ENCODE results near the gene DGKI.

DGKI gene

DNA sequence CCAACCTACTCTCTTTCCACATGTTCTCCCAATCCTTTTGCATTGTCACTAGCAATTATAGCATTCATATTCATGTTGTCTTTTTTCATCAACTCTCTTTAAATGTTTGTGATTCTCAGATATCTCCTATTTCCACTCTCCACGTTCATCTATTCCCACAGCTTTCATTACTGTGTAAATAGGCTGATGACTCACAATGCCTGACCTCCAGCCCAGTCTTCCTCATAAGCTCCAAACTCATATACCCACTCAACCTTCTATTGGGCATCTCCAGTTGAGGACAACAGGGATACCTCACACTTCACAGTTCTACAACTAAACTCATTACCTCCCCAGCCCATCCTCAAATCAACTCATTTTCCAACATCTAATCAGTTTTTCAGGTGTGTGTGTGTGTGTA is 194.1 kb downstream of the DGKI start:
- Histone ChIP-seq H3K4me2 (ENCODE audit: insufficient read depth, low read length, poor library complexity, severe bottlenecking) (no peak overlapping the region), H4K8ac (ENCODE audit: low read depth, low read length) (no peak overlapping the region)
- no CpG with 5 or more reads among the region's 1 CpG for WGBS, 2 donors (ENCODE audit: extremely low coverage in 2 of 2, insufficient read length in 2 of 2, insufficient replicate concordance in 1 of 2)

GRCh38 chr7:137647905-137648565 is 198.7 kb downstream of the DGKI start:
- Histone ChIP-seq H2BK15ac (ENCODE audit: low read length) (no peak overlapping the region), H3K4me2 (ENCODE audit: insufficient read depth, low read length, poor library complexity, severe bottlenecking) (no peak overlapping the region), H2BK12ac (ENCODE audit: low read length) (no peak overlapping the region), H3K23ac (ENCODE audit: low read depth, low read length, poor library complexity) (no peak overlapping the region), H3K14ac (ENCODE audit: low read length) (no peak overlapping the region), H4K91ac (ENCODE audit: low read depth, low read length, poor library complexity) (no peak overlapping the region), H3K27me3 (ENCODE audit: control insufficient read depth in 3 of 3, insufficient read depth in 3 of 3, low read depth in 1 of 3, low read length in 3 of 3) (no peaks in the 10 kb centered on the region), H3K18ac (ENCODE audit: low read length) (no peak overlapping the region), H3K9ac (ENCODE audit: low read depth, low read length, poor library complexity) (no peak overlapping the region), H3K79me1 (ENCODE audit: low read depth, low read length) (no peaks in the 10 kb centered on the region), H3K36me3 (replicated peaks in 1 of 2; ENCODE audit: control insufficient read depth in 2 of 2, insufficient read depth in 2 of 2, low read length in 2 of 2) (no peaks in the 10 kb centered on the region), H3K27ac (replicated peaks; ENCODE audit: low read length) (no peak overlapping the region), H4K8ac (ENCODE audit: low read depth, low read length) (no peak overlapping the region), H3K4me3 (ENCODE audit: low read length in 2 of 2) (no peak overlapping the region), H2BK120ac (ENCODE audit: low read depth, low read length) (no peak overlapping the region), H3K4ac (ENCODE audit: low read length) (no peak overlapping the region), H3K9me3 (replicated peaks in 1 of 2; ENCODE audit: control insufficient read depth in 2 of 2, insufficient read depth in 1 of 2, low read depth in 1 of 2, low read length in 2 of 2) (no peaks in the 10 kb centered on the region), H2AK5ac (ENCODE audit: low read depth, low read length) (no peak overlapping the region), H2BK5ac (ENCODE audit: low read length) (no peak overlapping the region), H3K4me1 (ENCODE audit: control insufficient read depth in 2 of 2, insufficient read depth in 1 of 2, low read depth in 1 of 2, low read length in 2 of 2) (no peaks in the 10 kb centered on the region), H2AFZ (ENCODE audit: low read length) (no peak overlapping the region)
- DNase-seq (ENCODE audit: low spot score): no peak
- no CpG with 5 or more reads among the region's 3 CpGs for WGBS, 2 donors (ENCODE audit: extremely low coverage in 2 of 2, insufficient read length in 2 of 2, insufficient replicate concordance in 1 of 2)

More for the DNA sequence above, 194.1 kb downstream of the DGKI start:
- H2BK5ac ChIP-seq (ENCODE audit: low read length): no peak overlapping the region
- no peak overlapping the region for H3K27ac ChIP-seq (replicated peaks; ENCODE audit: low read length)
- no peak overlapping the region for H2BK120ac ChIP-seq (ENCODE audit: low read depth, low read length)
- H3K27me3 ChIP-seq (ENCODE audit: control insufficient read depth in 3 of 3, insufficient read depth in 3 of 3, low read depth in 1 of 3, low read length in 3 of 3): no peaks in the 10 kb centered on the region
- peaks cover under 1 to 13% of the 10 kb centered on the region in 2 donors for H3K4me1 ChIP-seq (ENCODE audit: control insufficient read depth in 2 of 2, insufficient read depth in 1 of 2, low read depth in 1 of 2, low read length in 2 of 2)
- no peak overlapping the region for H3K4ac ChIP-seq (ENCODE audit: low read length)
- no peak overlapping the region for H3K23ac ChIP-seq (ENCODE audit: low read depth, low read length, poor library complexity)
- H2AFZ ChIP-seq (ENCODE audit: low read length): no peak overlapping the region
- no peak for DNase-seq (ENCODE audit: low spot score)
- no peak overlapping the region for H2AK5ac ChIP-seq (ENCODE audit: low read depth, low read length)
- no peak overlapping the region for H3K4me3 ChIP-seq (ENCODE audit: low read length in 2 of 2)
- H4K91ac ChIP-seq (ENCODE audit: low read depth, low read length, poor library complexity): no peak overlapping the region
- no peak overlapping the region for H2BK12ac ChIP-seq (ENCODE audit: low read length)
- H3K79me1 ChIP-seq (ENCODE audit: low read depth, low read length): no peaks in the 10 kb centered on the region
- no peak overlapping the region for H3K18ac ChIP-seq (ENCODE audit: low read length)
- H3K9ac ChIP-seq (ENCODE audit: low read depth, low read length, poor library complexity): no peak overlapping the region
- H2BK15ac ChIP-seq (ENCODE audit: low read length): no peak overlapping the region
- H3K9me3 ChIP-seq (replicated peaks in 1 of 2; ENCODE audit: control insufficient read depth in 2 of 2, insufficient read depth in 1 of 2, low read depth in 1 of 2, low read length in 2 of 2): no peaks in the 10 kb centered on the region
- H3K14ac ChIP-seq (ENCODE audit: low read length): no peak overlapping the region
- no peaks in the 10 kb centered on the region for H3K36me3 ChIP-seq (replicated peaks in 1 of 2; ENCODE audit: control insufficient read depth in 2 of 2, insufficient read depth in 2 of 2, low read length in 2 of 2)

- H4K91ac ChIP-seq (ENCODE audit: low read depth, low read length, poor library complexity): no peak overlapping the region
- H3K4me2 ChIP-seq (ENCODE audit: insufficient read depth, low read length, poor library complexity, severe bottlenecking): no peak overlapping the region
- no peak overlapping the region for H3K27ac ChIP-seq (replicated peaks; ENCODE audit: low read length)
- no peak overlapping the region for H3K23ac ChIP-seq (ENCODE audit: low read depth, low read length, poor library complexity)
- H3K4ac ChIP-seq (ENCODE audit: low read length): no peak overlapping the region
- H3K79me1 ChIP-seq (ENCODE audit: low read depth, low read length): no peaks in the 10 kb centered on the region
- no peak overlapping the region for H2BK12ac ChIP-seq (ENCODE audit: low read length)
- H2BK5ac ChIP-seq (ENCODE audit: low read length): no peak overlapping the region
- H2AFZ ChIP-seq (ENCODE audit: low read length): no peak overlapping the region
- H3K36me3 ChIP-seq (replicated peaks in 1 of 2; ENCODE audit: control insufficient read depth in 2 of 2, insufficient read depth in 2 of 2, low read length in 2 of 2): no peaks in the 10 kb centered on the region
- DNase-seq (ENCODE audit: low spot score): no peak
- no peak overlapping the region for H3K9ac ChIP-seq (ENCODE audit: low read depth, low read length, poor library complexity)
- no CpG with 5 or more reads among the region's 2 CpGs for WGBS, 2 donors (ENCODE audit: extremely low coverage in 2 of 2, insufficient read length in 2 of 2, insufficient replicate concordance in 1 of 2)
- H3K9me3 ChIP-seq (replicated peaks in 1 of 2; ENCODE audit: control insufficient read depth in 2 of 2, insufficient read depth in 1 of 2, low read depth in 1 of 2, low read length in 2 of 2): no peaks in the 10 kb centered on the region
- H3K27me3 ChIP-seq (ENCODE audit: control insufficient read depth in 3 of 3, insufficient read depth in 3 of 3, low read depth in 1 of 3, low read length in 3 of 3): no peaks in the 10 kb centered on the region
- H2BK120ac ChIP-seq (ENCODE audit: low read depth, low read length): no peak overlapping the region
- H3K18ac ChIP-seq (ENCODE audit: low read length): no peak overlapping the region
- H4K8ac ChIP-seq (ENCODE audit: low read depth, low read length): no peak overlapping the region
- no peaks in the 10 kb centered on the region for H3K4me1 ChIP-seq (ENCODE audit: control insufficient read depth in 2 of 2, insufficient read depth in 1 of 2, low read depth in 1 of 2, low read length in 2 of 2)
- no peak overlapping the region for H3K14ac ChIP-seq (ENCODE audit: low read length)
- H2AK5ac ChIP-seq (ENCODE audit: low read depth, low read length): no peak overlapping the region
- H3K4me3 ChIP-seq (ENCODE audit: low read length in 2 of 2): no peak overlapping the region
- H2BK15ac ChIP-seq (ENCODE audit: low read length): no peak overlapping the region
Measured at GRCh38 chr7:137642472-137642871, 204.3 kb downstream of the DGKI start.

DNA sequence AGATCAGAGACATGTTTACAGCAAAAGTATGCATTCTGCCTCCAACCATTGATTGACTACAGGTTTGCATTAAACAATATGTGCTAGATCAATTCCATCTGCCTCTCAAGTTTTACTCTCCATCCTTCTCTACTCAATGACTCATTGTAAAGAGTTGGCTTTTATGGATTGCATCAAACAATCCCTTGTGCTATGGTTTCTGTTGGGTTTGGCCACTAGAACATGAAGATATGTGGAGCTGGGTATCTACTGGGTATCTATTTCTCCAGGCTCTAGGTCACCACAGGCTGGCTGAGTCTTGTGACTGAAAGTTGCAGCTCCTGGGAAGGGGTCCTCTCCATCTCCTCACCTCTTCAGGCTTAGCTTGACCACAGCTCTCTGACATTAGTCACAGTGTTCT is 204.7 kb downstream of the DGKI start:
- no peaks in the 10 kb centered on the region for H3K36me3 ChIP-seq (replicated peaks in 1 of 2; ENCODE audit: control insufficient read depth in 2 of 2, insufficient read depth in 2 of 2, low read length in 2 of 2)
- no peak overlapping the region for H2BK5ac ChIP-seq (ENCODE audit: low read length)
- no peak overlapping the region for H3K27ac ChIP-seq (replicated peaks; ENCODE audit: low read length)
- no peak overlapping the region for H3K4me3 ChIP-seq (ENCODE audit: low read length in 2 of 2)
- no peaks in the 10 kb centered on the region for H3K4me1 ChIP-seq (ENCODE audit: control insufficient read depth in 2 of 2, insufficient read depth in 1 of 2, low read depth in 1 of 2, low read length in 2 of 2)
- no peak overlapping the region for H3K14ac ChIP-seq (ENCODE audit: low read length)
- H2AK5ac ChIP-seq (ENCODE audit: low read depth, low read length): no peak overlapping the region
- DNase-seq (ENCODE audit: low spot score): no peak
- H2BK120ac ChIP-seq (ENCODE audit: low read depth, low read length): no peak overlapping the region
- H3K4me2 ChIP-seq (ENCODE audit: insufficient read depth, low read length, poor library complexity, severe bottlenecking): no peak overlapping the region
- H4K91ac ChIP-seq (ENCODE audit: low read depth, low read length, poor library complexity): no peak overlapping the region
- no peak overlapping the region for H2AFZ ChIP-seq (ENCODE audit: low read length)
- H3K27me3 ChIP-seq (ENCODE audit: control insufficient read depth in 3 of 3, insufficient read depth in 3 of 3, low read depth in 1 of 3, low read length in 3 of 3): no peaks in the 10 kb centered on the region
- no peaks in the 10 kb centered on the region for H3K79me1 ChIP-seq (ENCODE audit: low read depth, low read length)
- no peak overlapping the region for H3K9ac ChIP-seq (ENCODE audit: low read depth, low read length, poor library complexity)
- H3K23ac ChIP-seq (ENCODE audit: low read depth, low read length, poor library complexity): no peak overlapping the region
- no peak overlapping the region for H3K4ac ChIP-seq (ENCODE audit: low read length)
- H2BK12ac ChIP-seq (ENCODE audit: low read length): no peak overlapping the region
- H3K18ac ChIP-seq (ENCODE audit: low read length): no peak overlapping the region
- no peak overlapping the region for H4K8ac ChIP-seq (ENCODE audit: low read depth, low read length)
- no peak overlapping the region for H2BK15ac ChIP-seq (ENCODE audit: low read length)
- H3K9me3 ChIP-seq (replicated peaks in 1 of 2; ENCODE audit: control insufficient read depth in 2 of 2, insufficient read depth in 1 of 2, low read depth in 1 of 2, low read length in 2 of 2): no peaks in the 10 kb centered on the region

All from neuronal stem cell (in vitro differentiated cells).